ENCODE measurements around the gene TMEM238L.

DNA sequence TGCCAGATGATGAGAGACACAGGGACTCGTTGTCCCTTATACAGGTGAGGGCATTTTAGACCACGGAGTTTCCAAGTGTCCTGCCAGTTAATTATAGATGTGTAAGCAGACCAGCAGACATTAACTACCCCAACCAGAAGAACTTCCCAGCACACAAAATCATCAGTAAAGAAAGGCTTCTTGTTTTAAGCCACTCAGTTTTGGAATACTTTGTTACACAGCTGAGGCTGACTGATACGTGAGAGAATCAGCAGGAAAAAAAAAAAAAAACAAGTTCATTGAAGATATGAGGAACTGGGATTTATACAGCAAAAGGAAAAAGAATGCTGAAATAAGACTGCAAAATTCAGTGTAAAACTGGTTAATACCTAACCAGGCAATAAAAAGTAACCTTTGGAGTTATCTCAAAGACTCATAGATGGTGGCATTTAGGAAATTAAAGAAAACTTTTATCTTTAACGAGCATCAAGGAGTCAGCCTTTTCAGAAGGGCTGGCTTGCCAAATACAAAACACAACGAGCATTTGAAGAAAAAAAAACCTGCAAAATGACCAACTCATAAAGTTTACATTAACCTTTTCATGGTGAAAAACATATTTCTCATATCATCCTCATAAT, 28.1 kb downstream of the TMEM238L start:
- TF ChIP-seq TAF1 (IDR thresholded peaks at IDR 0.05; ENCODE audit: low read depth) (no peak), ZBTB7A (IDR thresholded peaks at IDR 0.05; ENCODE audit: low read depth) (no peak), NFIC (IDR thresholded peaks at IDR 0.05) (no peak), MAX (IDR thresholded peaks at IDR 0.05) (no peak), CEBPB (IDR thresholded peaks at IDR 0.05) (no peak), REST (IDR thresholded peaks at IDR 0.05; ENCODE audit: low read depth) (no peak), YY1 (IDR thresholded peaks at IDR 0.05; ENCODE audit: low read depth) (no peak), RAD21 (IDR thresholded peaks at IDR 0.05; ENCODE audit: low read depth) (no peak), EP300 (IDR thresholded peaks at IDR 0.05; ENCODE audit: borderline replicate concordance) (no peak), FOXM1 (IDR thresholded peaks at IDR 0.05; ENCODE audit: borderline replicate concordance, low read depth) (no peak), EGR1 (IDR thresholded peaks at IDR 0.05) (no peak)

Measured in Ishikawa (cell line).